Heart right ventricle (tissue), 16 donors: ENCODE measurements around the gene HOXC12. TPM values are rescaled to one million over a fixed set of nuclear protein-coding genes. Genes with fewer than 3 reads are reported as not detected.

Experiments used
- ATAC-seq, 8 donors: fragments of 200-7000 bp; cut with Tn5 transposase; one replicate each; pipeline ENCODE4 v1.9.1; 2020; ENCODE audit warnings: mild to moderate bottlenecking in 8 of 8, moderate library complexity in 8 of 8, moderate number of reproducible peaks in 1 of 8
- DNase-seq, 2 donors: peaks; one replicate each; pipeline ENCODE4 v3.0.0-alpha.2; 2020
- H3K27ac ChIP-seq, 10 donors: fragments of 200-600 bp; sonication (generic) in 2 of 10; one replicate each; pipeline versions ENCODE4 v1.5.0 to v1.8.0; 2020 to 2022; ENCODE audit warnings: mild to moderate bottlenecking in 3 of 10
- H3K27me3 ChIP-seq, 7 donors: fragments of 200-600 bp; one replicate each; pipeline ENCODE4 v1.8.0; 2021 to 2022; ENCODE audit warnings: mild to moderate bottlenecking in 2 of 7
- H3K36me3 ChIP-seq, 9 donors: fragments of 200-600 bp; sonication (generic) in 1 of 9; one replicate each; pipeline versions ENCODE4 v1.5.0 to v1.8.0; 2020 to 2022; ENCODE audit warnings: mild to moderate bottlenecking in 2 of 9
- H3K4me1 ChIP-seq, 9 donors: fragments of 200-600 bp; sonication (generic) in 1 of 9; one replicate each; pipeline versions ENCODE4 v1.5.0 to v1.8.0; 2020 to 2022; ENCODE audit warnings: mild to moderate bottlenecking in 4 of 9
- H3K4me3 ChIP-seq, 10 donors: fragments of 200-600 bp; sonication (generic) in 2 of 10; one replicate each; pipeline versions ENCODE4 v1.5.0 to v1.8.0; 2020 to 2022; ENCODE audit warnings: mild to moderate bottlenecking in 7 of 10, moderate library complexity in 2 of 10
- H3K9me3 ChIP-seq, 11 donors: fragments of 200-600 bp in 10 of 11; sonication (generic) in 2 of 11; one replicate each; pipeline versions ENCODE4 v1.5.0 to v1.8.0; 2013 to 2022; ENCODE audit warnings: mild to moderate bottlenecking in 2 of 11, control low read depth in 1 of 11, moderate library complexity in 1 of 11
- WGBS, 2 donors: extraction: QIAGEN DNeasy Blood & Tissue Kit; methylation state at CpG; one replicate each; pipeline ENCODE4 v1.1.7; 2013; ENCODE audit warnings: inconsistent platforms in 1 of 2; 5-methylcytosine and 5-hydroxymethylcytosine counted together
- intact Hi-C, 10 donors: fragments of 100-400 bp; cut with DNase I; formaldehyde crosslinking; loops; one replicate each; pipeline versions ENCODE4 v1.11.1 to v1.14.2; 2022
- polyA plus RNA-seq, 2 donors: library from polyadenylated mRNA; stranded (reverse); fragments of 200-250 nt; gene quantifications; one replicate each; pipeline ENCODE4 v1.2.3, GENCODE V29; 2013
- total RNA-seq, 10 donors: library from RNA; stranded (reverse); fragmentation: NEBNext Ultra II Directional in 3 of 10; extraction: Animal tissue kit (Norgen Biotek cat#: 25700) in 3 of 10; gene quantifications; one replicate each; pipeline versions ENCODE4 v1.2.1 to v1.2.4, GENCODE V29; 2021 to 2023
- TF ChIP-seq, protein P1 (sequence below), 9 donors: fragments of 200-600 bp; sonication (generic) in 2 of 9; IDR thresholded peaks; one replicate each; pipeline versions ENCODE4 v1.5.0 to v1.8.0; 2021 to 2022; ENCODE audit warnings: antibody characterized with exemption in 9 of 9, mild to moderate bottlenecking in 5 of 9, moderate library complexity in 1 of 9
- donor health status: Arrhythmogenic right ventricular cardiomyopathy.
- donor health status: ischemic (EF 13 %, LVEDD 7.1; RV severe dilation, severe dysfunction).
- donor health status: healthy with polysubstance abuse.
- donor health status: DM: no; HTN: yes; CAD: no.
- donor health status: DM: no; HTN: no; CAD: no.
- donor health status: ischemic (EF 25% LVEDD 6.9; RV normal size, moderate dysfunction).
- donor health status: ischemic (EF 25% LVEDD 5.7; RV mildly dilated, moderate dysfunction).
- donor health status: healthy.
- donor health status: DM: yes; HTN: yes; CAD: no.
- donor health status: Ischemic cardiomyopathy.
- donor health status: ischemic (EF 35%, LVEDD 5.7; RV mildly dilated, moderate dysfunction).
- donor health status: nonischemic (EF 11% LVEDD 7.7; RV severe dilation, severe dysfunction).
- donor health status: DM: yes; HTN: yes; CAD: no.
- donor health status: PGD.
- donor health status: ischemic (EF 29% LVEDD 5.4; RV normal size, mild dysfunction).
- donor health status: nonischemic (EF 23%, LVEDD 6.1; RV moderate dilation, normal function).

The HOXC12 gene
- total and polyA plus RNA-seq, 12 donors = not detected

DNA sequence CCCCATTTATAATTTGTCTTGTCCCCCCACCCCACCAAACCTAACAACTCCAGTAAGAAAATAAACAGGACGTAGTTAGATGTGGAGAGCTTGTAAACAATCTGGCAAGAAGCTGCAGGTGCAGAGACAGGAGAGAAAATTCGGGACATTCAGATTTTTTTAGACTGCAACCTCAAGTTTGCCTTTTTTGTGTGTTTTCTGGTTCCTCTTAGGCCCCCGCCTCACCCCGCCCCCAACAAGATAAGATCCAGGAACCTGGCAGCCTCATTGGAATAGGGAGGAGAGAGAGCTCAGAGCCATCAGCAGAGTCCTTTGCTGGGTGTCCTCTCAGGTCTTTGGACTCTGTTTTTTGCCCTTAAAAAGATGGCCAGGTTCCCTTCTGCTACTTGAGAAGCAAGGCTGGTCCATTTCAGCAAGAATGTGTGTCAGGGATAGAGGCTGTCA is 33.1 kb downstream of the HOXC12 start:
- H3K4me3 ChIP-seq = no peak overlapping the region
- WGBS, 2 donors = 6 to 11% methylated on average over 4 of the region's 4 CpGs
- H3K36me3 ChIP-seq = no peaks in the 10 kb centered on the region
- intact Hi-C loops = no loop called here
- peaks cover 62 to 100% (median 100%) of the 10 kb centered on the region in 7 donors for H3K27me3 ChIP-seq
- peaks cover 4 to 34% (median 17%) of the 10 kb centered on the region in 9 donors for H3K4me1 ChIP-seq
- no peak overlapping the region for H3K27ac ChIP-seq
- ATAC-seq = no peak
- TF ChIP-seq, protein P1, sequence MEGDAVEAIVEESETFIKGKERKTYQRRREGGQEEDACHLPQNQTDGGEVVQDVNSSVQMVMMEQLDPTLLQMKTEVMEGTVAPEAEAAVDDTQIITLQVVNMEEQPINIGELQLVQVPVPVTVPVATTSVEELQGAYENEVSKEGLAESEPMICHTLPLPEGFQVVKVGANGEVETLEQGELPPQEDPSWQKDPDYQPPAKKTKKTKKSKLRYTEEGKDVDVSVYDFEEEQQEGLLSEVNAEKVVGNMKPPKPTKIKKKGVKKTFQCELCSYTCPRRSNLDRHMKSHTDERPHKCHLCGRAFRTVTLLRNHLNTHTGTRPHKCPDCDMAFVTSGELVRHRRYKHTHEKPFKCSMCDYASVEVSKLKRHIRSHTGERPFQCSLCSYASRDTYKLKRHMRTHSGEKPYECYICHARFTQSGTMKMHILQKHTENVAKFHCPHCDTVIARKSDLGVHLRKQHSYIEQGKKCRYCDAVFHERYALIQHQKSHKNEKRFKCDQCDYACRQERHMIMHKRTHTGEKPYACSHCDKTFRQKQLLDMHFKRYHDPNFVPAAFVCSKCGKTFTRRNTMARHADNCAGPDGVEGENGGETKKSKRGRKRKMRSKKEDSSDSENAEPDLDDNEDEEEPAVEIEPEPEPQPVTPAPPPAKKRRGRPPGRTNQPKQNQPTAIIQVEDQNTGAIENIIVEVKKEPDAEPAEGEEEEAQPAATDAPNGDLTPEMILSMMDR (IDR thresholded peaks at IDR 0.05) = no peak
- DNase-seq = no peak
- no peaks in the 10 kb centered on the region for H3K9me3 ChIP-seq

DNA sequence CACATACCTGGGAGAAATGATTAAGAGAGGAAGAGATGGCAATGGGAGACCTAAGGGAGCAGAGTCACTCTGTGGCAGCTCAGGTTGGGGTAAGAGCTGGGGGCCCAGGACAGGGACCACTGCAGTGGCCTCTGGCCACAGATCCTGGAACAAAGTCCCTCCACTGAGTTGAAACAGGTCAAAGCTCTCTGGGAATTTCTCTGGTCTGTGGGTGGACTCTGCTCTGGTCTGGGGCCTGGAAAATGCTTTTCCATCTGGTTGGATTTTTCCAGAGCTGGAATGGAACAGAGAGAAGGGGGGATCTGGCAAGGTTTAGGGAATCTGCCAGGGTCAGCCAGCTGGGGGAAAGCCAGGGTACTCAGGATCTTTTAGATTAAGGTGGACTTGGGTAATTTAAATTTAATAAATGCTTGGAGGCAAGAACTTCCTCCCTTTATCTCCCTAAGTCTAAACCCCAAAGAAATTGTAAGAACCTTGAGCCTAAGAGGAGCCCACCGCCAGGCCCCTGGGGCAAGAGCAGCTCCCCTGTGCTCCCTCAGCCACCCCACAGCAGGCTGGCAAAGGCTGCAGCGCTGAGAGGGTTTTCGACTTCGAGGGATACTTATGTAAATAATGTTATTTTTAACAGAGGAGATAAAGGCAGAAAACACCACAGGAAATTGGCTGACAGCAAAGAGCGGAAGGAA is 34.0 kb downstream of the HOXC12 start:
- Histone ChIP-seq H3K4me3 (no peak overlapping the region), H3K27ac (no peak overlapping the region), H3K36me3 (no peaks in the 10 kb centered on the region), H3K27me3 (peaks cover 63 to 100% (median 100%) of the 10 kb centered on the region in 7 donors), H3K9me3 (no peaks in the 10 kb centered on the region), H3K4me1 (peaks cover 4 to 32% (median 17%) of the 10 kb centered on the region in 9 donors)
- no peak for ATAC-seq
- WGBS, 2 donors = 4 to 7% methylated on average over 5 of the region's 5 CpGs
- TF ChIP-seq, protein P1 (IDR thresholded peaks at IDR 0.05) = no peak
- no peak for DNase-seq
- intact Hi-C loops = no loop called here

DNA sequence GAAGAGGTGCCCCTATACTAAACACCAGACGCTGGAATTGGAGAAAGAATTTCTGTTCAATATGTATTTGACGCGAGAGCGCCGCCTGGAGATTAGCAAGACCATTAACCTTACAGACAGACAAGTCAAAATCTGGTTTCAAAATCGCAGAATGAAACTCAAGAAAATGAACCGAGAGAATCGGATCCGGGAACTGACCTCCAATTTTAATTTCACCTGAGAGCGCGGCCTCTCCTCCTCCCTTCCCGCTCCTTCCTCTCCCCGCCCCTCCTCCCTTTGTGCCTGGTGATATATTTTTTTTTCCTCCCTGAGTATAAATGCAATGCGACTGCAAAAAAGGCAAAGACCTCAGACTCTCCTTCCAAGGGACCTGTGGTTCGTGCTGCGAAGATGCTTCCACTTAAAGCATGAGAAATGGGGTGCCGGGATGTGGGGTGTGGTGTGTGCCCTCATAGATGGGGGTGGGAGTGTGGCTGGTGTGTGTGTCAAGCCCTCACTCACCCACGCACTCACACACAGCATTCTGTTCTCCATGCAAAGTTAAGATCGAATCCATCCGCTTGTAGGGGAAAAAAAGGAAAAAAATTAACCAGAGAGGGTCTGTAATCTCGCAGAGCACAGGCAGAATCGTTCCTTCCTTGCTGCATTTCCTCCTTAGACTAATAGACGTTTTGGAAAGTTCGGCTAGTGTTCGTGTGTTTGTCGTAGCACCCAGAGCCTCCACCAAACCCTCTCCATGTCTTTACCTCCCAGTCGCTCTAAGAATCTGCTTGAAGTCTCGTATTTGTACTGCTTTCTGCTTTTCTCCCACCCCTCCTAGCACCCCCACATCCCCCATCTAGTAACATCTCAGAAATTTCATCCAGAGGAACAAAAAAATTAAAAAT is 34.8 kb downstream of the HOXC12 start:
- H3K9me3 ChIP-seq = no peaks in the 10 kb centered on the region
- DNase-seq (no peak), ATAC-seq (no peak)
- H3K27me3 ChIP-seq = peaks cover 71 to 100% (median 100%) of the 10 kb centered on the region in 7 donors
- no peak overlapping the region for H3K27ac ChIP-seq
- intact Hi-C loops = no loop called here
- WGBS, 2 donors = 4 to 5% methylated on average over 28 of the region's 28 CpGs
- no peaks in the 10 kb centered on the region for H3K36me3 ChIP-seq
- H3K4me1 ChIP-seq = peaks cover 4 to 32% (median 24%) of the 10 kb centered on the region in 9 donors
- TF ChIP-seq, protein P1 (IDR thresholded peaks at IDR 0.05) = peak in 5 of 9 donors; percentile 15 to 38 (median 28)
- no peak overlapping the region for H3K4me3 ChIP-seq

DNA sequence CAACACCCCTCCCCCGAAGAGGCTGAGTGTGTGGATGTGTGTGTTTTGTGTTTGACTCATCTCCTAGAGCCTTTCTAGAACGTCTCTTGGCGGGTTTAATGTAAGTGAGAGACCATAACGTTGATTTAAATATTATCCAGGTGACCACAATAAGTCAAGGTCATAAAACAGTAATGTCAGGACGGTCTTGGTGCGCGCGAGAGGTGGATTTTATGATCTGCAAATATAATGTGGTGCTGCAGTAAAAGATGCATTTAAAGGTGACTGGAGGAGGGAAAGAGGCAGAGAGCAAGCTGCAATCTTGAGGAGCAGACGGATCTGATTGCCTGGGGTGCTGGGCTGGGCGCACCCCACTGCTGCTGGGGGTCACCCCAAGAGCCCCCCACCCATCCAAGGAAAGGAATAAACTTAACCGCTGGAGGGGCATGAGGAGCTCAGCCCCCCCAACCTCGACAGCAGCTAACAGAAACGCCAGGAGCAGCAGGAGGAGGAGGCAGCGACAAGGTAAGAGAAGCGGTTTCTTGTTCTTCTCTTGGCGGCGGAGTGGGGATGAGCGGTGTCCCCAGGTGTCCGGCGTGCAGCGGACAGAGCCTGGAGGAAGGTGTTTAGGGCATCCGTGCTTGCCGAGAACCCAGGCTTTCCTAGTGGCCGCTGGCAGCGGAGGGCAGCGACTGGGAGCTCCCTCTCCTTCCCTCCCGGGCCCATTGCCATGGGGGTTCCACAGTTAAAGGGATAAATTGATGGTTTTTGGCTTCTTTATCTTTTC is 35.8 kb downstream of the HOXC12 start:
- DNase-seq (no peak), ATAC-seq (no peak)
- Histone ChIP-seq H3K27me3 (peaks cover 72 to 100% (median 100%) of the 10 kb centered on the region in 7 donors), H3K27ac (no peak overlapping the region), H3K4me3 (no peak overlapping the region), H3K9me3 (no peaks in the 10 kb centered on the region), H3K36me3 (no peaks in the 10 kb centered on the region), H3K4me1 (peaks cover 4 to 34% (median 28%) of the 10 kb centered on the region in 9 donors)
- TF ChIP-seq, protein P1 (IDR thresholded peaks at IDR 0.05) = no peak
- 3 to 4% methylated on average over 27 of the region's 27 CpGs for WGBS, 2 donors
- intact Hi-C loops = no loop called here
